ENCODE results near the gene SLX4IP. TPM values are rescaled to one million over a fixed set of nuclear protein-coding genes. Genes with fewer than 3 reads are reported as not detected.

SLX4IP gene
- total RNA-seq, 1 donor from 2014 or later, result 6.8 TPM

GRCh38 chr20:10671919-10672623 lies 237.0 kb downstream of the SLX4IP start:
- Mint-ChIP-seq H3K4me1 (ENCODE audit: unreplicated experiment) (peaks cover 59% of the 10 kb centered on the region), H3K4me3 (ENCODE audit: unreplicated experiment) (peak overlapping the region; percentile 93), H3K36me3 (ENCODE audit: low read depth, unreplicated experiment) (peaks cover 45% of the 10 kb centered on the region), H3K27ac (ENCODE audit: unreplicated experiment) (peak overlapping the region; percentile 77), H3K9me3 (ENCODE audit: unreplicated experiment) (no peaks in the 10 kb centered on the region), H3K27me3 (ENCODE audit: unreplicated experiment) (peaks cover 6% of the 10 kb centered on the region)
- peak; percentile 61 for DNase-seq (ENCODE audit: low spot score)
- no peak for TF ChIP-seq CTCF (IDR thresholded peaks at IDR 0.05; ENCODE audit: unreplicated experiment)

GRCh38 chr20:10672624-10673127 lies 237.6 kb downstream of the SLX4IP start:
- peak; percentile 39 for DNase-seq (ENCODE audit: low spot score)
- Mint-ChIP-seq H3K9me3 (ENCODE audit: unreplicated experiment) (no peaks in the 10 kb centered on the region), H3K4me1 (ENCODE audit: unreplicated experiment) (peaks cover 53% of the 10 kb centered on the region), H3K36me3 (ENCODE audit: low read depth, unreplicated experiment) (peaks cover 38% of the 10 kb centered on the region), H3K27ac (ENCODE audit: unreplicated experiment) (peak overlapping the region; percentile 77), H3K4me3 (ENCODE audit: unreplicated experiment) (peak overlapping the region; percentile 93), H3K27me3 (ENCODE audit: unreplicated experiment) (peaks cover 6% of the 10 kb centered on the region)
- TF ChIP-seq CTCF (IDR thresholded peaks at IDR 0.05; ENCODE audit: unreplicated experiment), result no peak

- Mint-ChIP-seq H3K9me3 (ENCODE audit: unreplicated experiment) (no peaks in the 10 kb centered on the region), H3K4me3 (ENCODE audit: unreplicated experiment) (peak overlapping the region; percentile 97), H3K36me3 (ENCODE audit: low read depth, unreplicated experiment) (peaks cover 32% of the 10 kb centered on the region), H3K4me1 (ENCODE audit: unreplicated experiment) (peaks cover 46% of the 10 kb centered on the region), H3K27me3 (ENCODE audit: unreplicated experiment) (peaks cover 6% of the 10 kb centered on the region), H3K27ac (ENCODE audit: unreplicated experiment) (peak overlapping the region; percentile 74)
- no peak for TF ChIP-seq CTCF (IDR thresholded peaks at IDR 0.05; ENCODE audit: unreplicated experiment)
- peak; percentile 36 for DNase-seq (ENCODE audit: low spot score)
Observed at GRCh38 chr20:10673176-10673841, 238.2 kb downstream of the SLX4IP start.

- TF ChIP-seq CTCF (IDR thresholded peaks at IDR 0.05; ENCODE audit: unreplicated experiment), result no peak
- H3K36me3 Mint-ChIP-seq (ENCODE audit: low read depth, unreplicated experiment), result peaks cover 27% of the 10 kb centered on the region
- H3K9me3 Mint-ChIP-seq (ENCODE audit: unreplicated experiment), result no peaks in the 10 kb centered on the region
- peak within 1 kb of the TSS; percentile 77 for H3K27ac Mint-ChIP-seq (ENCODE audit: unreplicated experiment)
- peak; percentile 96 for DNase-seq (ENCODE audit: low spot score)
- peaks cover 42% of the 10 kb centered on the region for H3K4me1 Mint-ChIP-seq (ENCODE audit: unreplicated experiment)
- peaks cover 6% of the 10 kb centered on the region for H3K27me3 Mint-ChIP-seq (ENCODE audit: unreplicated experiment)
- peak within 1 kb of the TSS; percentile 97 for H3K4me3 Mint-ChIP-seq (ENCODE audit: unreplicated experiment)
Observed at GRCh38 chr20:10673842-10674683, 239.0 kb downstream of the SLX4IP start, which contains the start of gene JAG1. JAG1 (minus strand) TSS chr20:10673999; CDS start chr20:10673530, 469 bp downstream.

Measured in endothelial cell (in vitro differentiated cells).